Stimulated activated naive CD8-positive, alpha-beta T cell treated with anti-CD3 and anti-CD28 coated beads, Interleukin-15, amount 100 ng/mL, for 72 hours (primary cell): ENCODE measurements around the gene DTNA.
"Not testable (repeated sequence)": the region's sequence is repeated elsewhere in the genome, so short reads cannot be mapped to it uniquely, and the experiment has no call there.

ENCODE experiments used
- ATAC-seq: fragments of 150-1000 bp; cut with Tn5 transposase; 2 replicates; pipeline ENCODE4 v1.10.0; 2021; ENCODE audit warnings: mild to moderate bottlenecking, moderate library complexity
- DNase-seq, 2 donors: peaks; one replicate each; pipeline ENCODE4 v3.0.0; 2021 to 2022
- H3K27ac Mint-ChIP-seq, 2 donors: one replicate each; pipeline ENCODE4 v1.8.0; 2022; ENCODE audit warnings: mild to moderate bottlenecking in 2 of 2, mixed read lengths in 2 of 2, moderate library complexity in 2 of 2
- H3K27me3 Mint-ChIP-seq: one replicate; pipeline ENCODE4 v1.8.0; 2022; ENCODE audit warnings: mixed read lengths
- H3K4me1 Mint-ChIP-seq: one replicate; pipeline ENCODE4 v1.8.0; 2022; ENCODE audit warnings: mild to moderate bottlenecking, mixed read lengths
- H3K4me3 Mint-ChIP-seq, 2 donors: one replicate each; pipeline ENCODE4 v1.8.0; 2022; ENCODE audit warnings: mild to moderate bottlenecking in 2 of 2, mixed read lengths in 2 of 2, moderate library complexity in 1 of 2
- H3K9me3 Mint-ChIP-seq, 2 donors: one replicate each; pipeline ENCODE4 v1.8.0; 2022; ENCODE audit warnings: mixed read lengths in 2 of 2

The DTNA gene

DNA sequence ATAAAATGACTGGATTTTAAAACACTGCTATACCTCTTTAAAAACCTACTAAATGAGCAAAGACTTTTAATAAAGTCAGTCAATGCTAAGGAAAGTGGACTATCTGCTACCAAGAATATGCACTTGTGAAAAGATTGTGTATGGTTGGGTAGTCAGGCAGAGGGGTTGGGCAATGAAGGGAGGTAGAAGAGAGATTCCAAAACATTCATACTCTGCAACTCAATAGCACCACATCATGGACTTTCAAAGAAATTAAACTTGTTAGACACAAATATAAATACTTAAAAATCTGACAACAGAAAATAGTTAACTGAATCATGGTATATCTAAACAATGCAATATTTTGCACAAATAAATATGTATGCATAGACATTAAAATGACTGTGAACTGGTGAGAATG lies 191.2 kb downstream of the DTNA start:
- Mint-ChIP-seq H3K9me3 (peaks cover 0 to 12% of the 10 kb centered on the region in 2 donors), H3K27ac (no peak overlapping the region), H3K4me3 (no peak overlapping the region), H3K4me1 (peaks cover 7% of the 10 kb centered on the region), H3K27me3 (no peaks in the 10 kb centered on the region)
- DNase-seq (no peak), ATAC-seq (no peak)

DNA sequence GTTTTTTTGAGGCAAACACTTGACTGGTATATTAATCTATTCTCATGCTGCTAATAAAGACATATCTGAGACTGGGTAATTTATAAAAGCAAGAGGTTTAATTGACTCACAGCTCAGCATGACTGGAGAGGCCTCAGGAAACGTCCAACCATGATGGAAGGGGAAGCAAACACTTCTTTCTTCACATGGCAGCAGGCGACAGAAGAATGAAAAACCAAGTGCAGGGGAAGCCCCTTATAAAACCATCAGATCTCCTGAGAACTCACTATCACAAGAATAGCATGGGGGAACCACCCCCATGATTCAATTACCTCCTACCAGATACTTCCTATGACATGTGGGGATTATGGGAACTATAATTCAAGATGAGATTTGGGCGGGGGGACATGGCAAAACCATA lies 194.9 kb downstream of the DTNA start:
- Mint-ChIP-seq H3K9me3 (peaks cover 17 to 30% of the 10 kb centered on the region in 2 donors), H3K4me1 (peaks cover 7% of the 10 kb centered on the region), H3K27ac (peak overlapping the region in 1 of 2 donors; percentile 80), H3K27me3 (no peaks in the 10 kb centered on the region), H3K4me3 (no peak overlapping the region)
- no peak for ATAC-seq
- DNase-seq = no peak

DNA sequence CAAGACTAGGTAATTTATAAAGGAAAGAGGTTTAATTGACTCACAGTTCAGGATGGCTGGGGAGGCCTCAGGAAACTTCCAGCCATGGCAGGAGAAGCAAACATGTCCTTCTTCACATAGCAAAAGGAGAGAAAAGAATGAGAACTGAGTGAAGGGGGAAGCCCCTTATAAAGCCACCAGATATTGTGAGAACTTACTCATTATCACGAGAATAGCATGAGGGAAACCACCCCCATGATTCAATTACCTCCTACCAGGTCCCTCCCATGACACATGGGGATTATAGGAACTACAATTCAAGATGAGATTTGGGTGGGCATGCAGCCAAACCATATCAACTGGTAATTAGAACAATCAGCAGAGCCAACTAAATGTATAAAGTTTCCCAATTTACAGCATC lies 196.9 kb downstream of the DTNA start:
- not testable (repeated sequence) for H3K4me3 Mint-ChIP-seq, ATAC-seq, DNase-seq, H3K4me1 Mint-ChIP-seq, H3K27ac Mint-ChIP-seq, H3K27me3 Mint-ChIP-seq
- peaks cover 17 to 30% of the 10 kb centered on the region in 2 donors for H3K9me3 Mint-ChIP-seq

DNA sequence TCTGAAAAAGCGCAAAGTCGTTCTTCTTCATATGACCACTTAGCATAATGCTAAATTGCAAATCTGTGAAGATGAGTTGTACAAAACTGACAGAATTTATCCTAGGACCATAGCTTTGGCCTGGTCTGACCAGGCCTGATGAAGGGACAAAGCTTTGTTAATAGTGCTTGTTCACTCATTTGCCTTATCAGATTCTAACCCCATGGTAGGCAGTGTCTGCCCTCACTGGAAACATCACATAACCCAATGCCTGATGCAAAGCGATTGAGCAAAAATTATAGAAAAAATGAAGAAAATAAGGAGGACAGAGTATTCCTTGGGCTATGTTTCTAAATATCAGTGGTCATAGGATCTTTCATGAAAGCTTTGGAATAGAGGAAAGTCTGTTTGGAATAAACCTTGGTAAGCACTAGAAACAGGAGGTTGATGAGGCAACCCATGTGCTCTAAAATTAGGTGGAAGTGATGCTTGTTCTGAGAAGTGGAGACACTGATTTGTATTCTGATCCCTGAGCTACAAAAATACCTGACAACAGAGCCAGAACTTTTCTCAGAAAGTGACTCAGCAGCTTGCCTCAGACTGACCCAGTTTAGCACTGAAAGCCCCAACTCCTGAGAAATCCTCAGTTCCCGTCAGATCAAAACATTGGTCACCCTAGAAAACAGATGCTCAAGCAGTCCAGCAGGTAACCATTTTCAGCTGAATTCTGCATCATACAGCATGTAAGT lies 199.7 kb downstream of the DTNA start:
- Mint-ChIP-seq H3K4me3 (no peak overlapping the region), H3K27me3 (no peaks in the 10 kb centered on the region), H3K4me1 (peaks cover 6% of the 10 kb centered on the region), H3K27ac (no peak overlapping the region), H3K9me3 (peaks cover 17 to 30% of the 10 kb centered on the region in 2 donors)
- ATAC-seq (no peak), DNase-seq (no peak)

DNA sequence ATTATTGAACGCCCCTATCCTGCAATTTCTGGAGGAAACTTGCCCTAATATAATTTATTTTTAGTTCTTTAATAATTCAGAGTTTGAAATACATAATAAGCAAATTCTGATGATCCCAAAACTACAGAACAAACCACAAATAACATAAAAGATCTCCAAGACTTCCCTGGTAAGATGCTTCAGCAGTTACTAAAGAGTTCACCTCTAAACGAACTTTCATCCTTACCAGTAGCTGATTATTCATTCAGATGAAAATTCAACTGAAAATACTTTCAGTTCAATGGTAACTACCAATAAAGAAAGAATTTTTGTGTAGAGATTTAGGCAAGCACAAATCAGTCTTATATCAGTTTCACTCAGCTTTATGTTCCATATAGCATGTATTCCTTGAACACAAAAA lies 201.0 kb downstream of the DTNA start:
- peaks cover 17 to 18% of the 10 kb centered on the region in 2 donors for H3K9me3 Mint-ChIP-seq
- no peaks in the 10 kb centered on the region for H3K4me1 Mint-ChIP-seq
- no peak for ATAC-seq
- no peak overlapping the region for H3K27ac Mint-ChIP-seq
- no peaks in the 10 kb centered on the region for H3K27me3 Mint-ChIP-seq
- no peak for DNase-seq
- H3K4me3 Mint-ChIP-seq = no peak overlapping the region

DNA sequence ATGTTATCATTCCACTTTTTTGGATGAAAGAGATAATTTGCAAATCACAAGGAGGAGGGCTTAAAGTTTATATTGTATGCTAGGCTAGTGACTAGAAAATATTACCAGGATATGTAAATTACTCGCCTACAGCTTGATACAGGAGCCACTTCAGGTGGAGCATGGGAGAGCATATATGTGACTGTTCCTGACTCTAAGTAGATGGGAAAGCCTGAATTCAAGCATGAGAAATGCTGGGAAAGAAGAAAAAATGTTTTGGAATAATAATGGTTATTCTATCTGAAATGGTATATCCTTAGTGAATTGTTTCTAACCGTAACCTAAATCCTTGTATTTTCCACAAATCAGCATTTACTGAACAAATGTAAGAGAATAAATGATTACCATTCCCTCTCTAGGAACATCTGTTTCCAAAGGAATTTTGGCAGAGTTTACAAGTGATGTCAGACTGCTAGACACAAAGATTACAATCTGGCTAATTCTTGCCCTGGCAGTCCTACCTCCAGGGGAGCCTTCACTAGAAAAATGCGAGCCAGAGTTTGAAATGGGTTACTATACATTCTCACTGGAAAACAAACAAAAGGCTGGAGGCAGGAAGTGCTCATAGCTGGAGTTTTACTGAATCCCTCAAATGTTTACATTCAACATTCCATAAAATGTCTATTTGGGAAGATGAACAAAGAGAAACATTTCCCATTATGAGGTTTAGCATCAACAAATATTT lies 201.7 kb downstream of the DTNA start:
- Mint-ChIP-seq H3K4me1 (no peaks in the 10 kb centered on the region), H3K27ac (no peak overlapping the region), H3K27me3 (no peaks in the 10 kb centered on the region), H3K9me3 (peaks cover 12% of the 10 kb centered on the region in 2 donors), H3K4me3 (no peak overlapping the region)
- ATAC-seq = no peak
- DNase-seq = no peak

DNA sequence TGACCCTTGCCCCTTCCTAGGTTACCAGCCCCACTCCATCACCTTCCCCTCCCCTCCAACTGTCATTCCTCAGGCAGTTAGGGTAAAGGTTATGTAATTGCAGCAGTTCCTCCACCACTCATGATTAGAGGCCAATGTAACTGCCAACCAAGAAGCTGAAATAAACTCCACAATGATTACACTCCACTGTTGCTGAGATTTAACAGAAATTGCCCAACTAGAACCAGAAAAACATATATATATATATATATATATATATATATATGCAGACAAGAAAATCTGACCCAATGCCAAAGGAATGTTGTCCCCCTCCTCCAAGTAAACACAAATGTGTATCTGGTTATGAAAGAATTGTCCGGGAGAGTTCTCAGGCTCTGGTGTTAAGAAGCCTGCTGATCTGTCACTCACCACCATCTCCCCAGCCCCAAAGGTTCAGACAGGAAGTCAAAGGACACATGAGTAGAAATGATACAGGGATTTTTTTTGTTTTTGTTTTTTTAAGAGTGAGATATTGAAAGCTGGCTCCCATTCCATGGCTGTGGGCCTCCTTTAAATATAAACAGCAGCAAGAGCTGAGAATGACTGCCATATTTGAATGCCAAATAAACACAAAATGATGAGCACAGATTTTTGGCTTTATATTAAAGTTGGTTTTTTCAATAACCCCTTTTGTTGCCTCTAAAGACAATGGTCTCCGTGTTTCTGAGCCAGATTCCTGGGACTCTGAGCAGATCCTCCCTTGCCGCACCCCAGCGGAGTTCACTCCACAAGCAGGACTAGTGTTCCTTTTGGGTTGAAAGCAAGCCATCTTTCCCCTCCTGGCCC lies 204.0 kb downstream of the DTNA start:
- ATAC-seq = no peak
- no peaks in the 10 kb centered on the region for H3K4me1 Mint-ChIP-seq

DNA sequence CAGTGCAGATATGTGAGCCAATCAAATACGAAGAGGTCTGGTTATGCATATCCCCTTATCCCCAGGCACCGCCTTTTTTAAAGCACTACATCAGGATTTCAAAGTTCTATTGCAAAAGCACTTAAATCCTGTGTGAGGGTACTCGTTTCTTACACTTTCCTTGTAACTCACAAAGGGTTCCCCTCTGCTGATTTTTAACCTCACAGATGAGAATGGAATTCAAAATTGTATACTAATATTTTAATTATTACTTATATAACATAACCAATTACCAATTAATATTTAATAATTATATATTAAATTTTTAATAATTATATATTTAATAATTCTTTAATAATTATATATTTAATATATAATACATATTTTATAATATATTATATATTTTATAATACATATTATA lies 204.9 kb downstream of the DTNA start:
- Mint-ChIP-seq H3K4me3 (no peak overlapping the region), H3K27ac (no peak overlapping the region), H3K27me3 (no peaks in the 10 kb centered on the region), H3K4me1 (no peaks in the 10 kb centered on the region), H3K9me3 (no peaks in the 10 kb centered on the region)
- DNase-seq (no peak), ATAC-seq (no peak)

More for the DNA sequence above, 204.0 kb downstream of the DTNA start:
- no peaks in the 10 kb centered on the region for H3K27me3 Mint-ChIP-seq
- DNase-seq = no peak
- H3K27ac Mint-ChIP-seq = no peak overlapping the region
- H3K9me3 Mint-ChIP-seq = no peaks in the 10 kb centered on the region
- H3K4me3 Mint-ChIP-seq = no peak overlapping the region

DNA sequence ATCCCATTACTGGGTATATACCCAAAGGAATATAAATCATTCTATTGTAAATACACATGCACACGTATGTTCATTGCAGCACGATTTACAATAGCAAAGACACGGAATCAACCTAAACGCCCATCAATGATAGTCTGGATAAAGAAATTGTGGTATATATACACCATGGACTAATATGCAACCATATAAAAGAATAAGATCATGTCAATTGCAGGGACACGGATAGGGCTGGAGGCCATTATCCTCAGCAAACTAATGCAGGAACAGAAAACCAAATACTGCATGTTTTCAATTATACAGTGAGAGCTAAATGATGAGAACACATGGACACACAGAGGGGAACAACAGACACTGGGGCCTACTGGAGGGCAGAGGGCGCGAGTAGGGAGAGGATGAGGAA lies 206.4 kb downstream of the DTNA start:
- not testable (repeated sequence) for ATAC-seq, H3K27me3 Mint-ChIP-seq, H3K9me3 Mint-ChIP-seq

DNA sequence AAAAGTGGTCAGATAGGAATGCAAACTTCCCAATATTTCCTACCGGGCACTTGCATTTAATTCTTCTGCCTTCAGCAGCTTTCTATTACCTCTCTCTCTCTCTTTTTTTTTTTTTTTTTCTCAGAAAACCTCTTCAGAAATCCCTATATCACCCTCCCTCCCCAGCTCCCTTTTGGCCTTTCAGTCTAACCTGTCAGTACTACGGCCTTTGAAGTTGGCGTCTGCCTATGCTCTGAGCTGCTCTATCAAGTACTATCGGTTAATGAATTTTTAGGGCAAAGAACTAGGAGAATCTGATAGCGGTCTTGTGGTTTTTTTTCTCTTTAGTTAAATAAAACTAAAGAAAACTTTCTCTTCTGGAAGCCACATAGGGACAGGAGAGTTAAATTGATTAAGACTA lies 208.8 kb downstream of the DTNA start:
- no peak overlapping the region for H3K4me3 Mint-ChIP-seq
- H3K27me3 Mint-ChIP-seq = peaks cover 7% of the 10 kb centered on the region
- H3K27ac Mint-ChIP-seq = no peak overlapping the region
- no peak for DNase-seq
- no peak for ATAC-seq
- no peaks in the 10 kb centered on the region for H3K9me3 Mint-ChIP-seq
- H3K4me1 Mint-ChIP-seq = no peaks in the 10 kb centered on the region

More for the DNA sequence above, 206.4 kb downstream of the DTNA start:
- not testable (repeated sequence) for H3K4me1 Mint-ChIP-seq, H3K4me3 Mint-ChIP-seq, H3K27ac Mint-ChIP-seq, DNase-seq

DNA sequence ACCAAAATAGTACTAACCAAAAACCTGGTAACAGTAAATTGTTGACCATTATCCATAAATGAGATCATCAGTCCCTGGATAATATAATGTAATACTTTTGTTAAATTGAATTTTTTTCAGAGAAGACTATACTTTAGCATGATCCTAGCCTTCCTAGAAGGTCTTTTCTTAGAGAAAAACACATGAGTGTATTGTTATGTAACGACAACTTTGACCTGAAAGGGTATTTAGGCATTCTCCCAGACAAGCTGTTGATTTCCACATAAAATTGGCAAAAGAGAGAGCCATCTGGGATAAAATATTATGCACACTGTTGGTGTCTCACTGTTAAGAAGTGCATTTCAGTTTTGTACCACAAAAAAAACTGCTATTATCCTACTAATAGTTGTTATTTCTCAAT lies 211.1 kb downstream of the DTNA start:
- H3K4me3 Mint-ChIP-seq = no peak overlapping the region
- H3K27ac Mint-ChIP-seq = no peak overlapping the region
- ATAC-seq (no peak), DNase-seq (no peak)
- H3K4me1 Mint-ChIP-seq = no peaks in the 10 kb centered on the region
- H3K9me3 Mint-ChIP-seq = no peaks in the 10 kb centered on the region
- peaks cover 7% of the 10 kb centered on the region for H3K27me3 Mint-ChIP-seq

DNA sequence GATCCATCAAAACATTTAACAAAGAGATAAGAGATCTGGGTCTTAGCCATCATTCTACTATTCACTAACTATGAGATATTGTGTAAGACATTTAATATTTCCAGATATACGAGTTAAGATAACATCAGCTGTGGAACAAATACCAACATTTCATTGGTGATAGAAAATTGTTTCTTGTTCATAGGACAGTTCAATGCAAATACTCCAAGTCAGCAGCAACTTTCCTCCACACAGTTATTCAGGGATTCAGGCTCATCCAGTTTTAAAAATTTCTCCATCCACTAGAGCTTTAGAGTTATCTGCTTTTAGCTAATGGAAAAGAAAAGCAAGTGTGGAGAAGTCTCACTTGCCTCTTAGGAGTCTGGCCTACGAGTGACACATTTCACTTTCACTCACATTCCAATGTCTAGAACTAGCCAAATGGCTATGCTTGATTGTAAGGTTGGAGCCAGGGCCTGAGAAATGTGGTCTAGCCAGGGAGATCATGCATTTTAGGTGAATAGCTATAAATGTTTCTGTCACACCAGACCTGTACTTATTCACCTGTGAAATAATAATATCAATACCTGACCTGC lies 211.8 kb downstream of the DTNA start:
- Mint-ChIP-seq H3K4me1 (no peaks in the 10 kb centered on the region), H3K27ac (no peak overlapping the region), H3K9me3 (no peaks in the 10 kb centered on the region), H3K27me3 (peaks cover 7% of the 10 kb centered on the region), H3K4me3 (no peak overlapping the region)
- DNase-seq = no peak
- ATAC-seq = no peak

DNA sequence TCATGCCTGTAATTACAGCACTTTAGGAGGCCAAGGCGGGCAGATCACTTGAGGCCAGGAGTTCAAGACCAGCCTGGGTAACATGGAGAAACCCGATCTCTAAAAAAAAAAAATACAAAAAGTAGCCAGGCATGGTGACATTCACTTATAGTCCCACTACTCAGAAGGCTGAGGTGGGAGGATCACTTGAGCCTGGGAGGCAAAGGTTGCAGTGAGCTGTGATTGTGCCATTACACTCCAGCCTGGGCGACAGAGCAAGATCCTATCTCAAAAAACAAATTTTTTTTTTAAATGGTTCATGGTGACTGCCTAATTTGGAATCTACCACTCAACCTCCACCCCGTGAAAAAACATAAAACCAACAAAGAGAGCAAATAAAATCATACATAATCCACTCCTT lies 212.5 kb downstream of the DTNA start:
- ATAC-seq = not testable (repeated sequence)

DNA sequence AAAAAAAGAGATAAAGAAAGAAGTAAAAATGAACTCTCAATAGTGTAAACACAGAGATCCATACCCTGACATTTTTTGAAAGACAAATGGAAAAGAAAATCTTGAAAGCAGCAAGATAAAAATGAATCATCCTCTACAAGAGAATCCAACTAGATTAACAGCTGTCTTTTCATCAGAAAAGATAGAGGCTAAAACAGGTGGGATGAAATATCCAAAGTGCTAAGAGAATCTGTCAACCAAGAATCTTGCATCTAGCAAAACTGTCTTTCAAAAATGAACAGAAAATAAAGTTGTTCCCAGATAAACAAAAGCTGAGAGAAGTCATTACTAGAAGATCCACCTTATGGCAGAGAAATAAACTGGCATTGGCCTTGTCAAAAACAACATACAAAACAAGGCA lies 213.8 kb downstream of the DTNA start:
- Mint-ChIP-seq H3K4me3 (no peak overlapping the region), H3K9me3 (no peaks in the 10 kb centered on the region), H3K27me3 (peaks cover 7% of the 10 kb centered on the region), H3K4me1 (no peaks in the 10 kb centered on the region), H3K27ac (no peak overlapping the region)
- no peak for ATAC-seq
- no peak for DNase-seq

More for the DNA sequence above, 212.5 kb downstream of the DTNA start:
- not testable (repeated sequence) for H3K4me3 Mint-ChIP-seq, H3K27me3 Mint-ChIP-seq, H3K4me1 Mint-ChIP-seq, H3K27ac Mint-ChIP-seq, H3K9me3 Mint-ChIP-seq, DNase-seq

DNA sequence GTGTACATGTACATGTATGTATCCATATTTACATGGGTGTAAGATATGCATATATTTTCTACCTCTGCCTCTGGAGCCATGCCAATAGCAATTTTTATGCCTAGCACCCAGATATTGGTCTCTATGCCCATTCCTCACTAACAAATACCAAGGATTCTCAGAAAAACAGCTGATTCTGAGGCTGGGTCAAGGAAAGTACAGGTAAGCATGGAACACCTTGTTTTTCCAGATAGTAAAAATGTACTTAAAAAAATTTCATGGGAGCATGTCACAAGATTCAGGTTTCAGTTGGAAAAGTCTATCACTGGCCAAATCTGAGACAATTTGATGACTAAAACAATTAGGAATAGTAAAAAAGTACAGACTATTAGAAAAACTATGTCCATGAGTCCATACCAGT lies 216.6 kb downstream of the DTNA start:
- no peaks in the 10 kb centered on the region for H3K4me1 Mint-ChIP-seq

More for the DNA sequence above, 216.6 kb downstream of the DTNA start:
- Mint-ChIP-seq H3K27ac (no peak overlapping the region), H3K4me3 (no peak overlapping the region), H3K27me3 (no peaks in the 10 kb centered on the region), H3K9me3 (no peaks in the 10 kb centered on the region)
- no peak for DNase-seq
- ATAC-seq = no peak
